Endodermal cell (in vitro differentiated cells): ENCODE results near the gene MTMR4. TPM values are rescaled to one million over a fixed set of nuclear protein-coding genes. Genes with fewer than 3 reads are reported as not detected.

Experiments
- DNase-seq: peaks from one replicate; pipeline ENCODE4 v3.0.0-alpha.2; 2017
- H3K27ac ChIP-seq: 2 replicates; pipeline ENCODE4 v1.5.1; 2013; ENCODE audit warnings: mild to moderate bottlenecking, low read depth, low read length, moderate library complexity
- H3K27me3 ChIP-seq: 2 replicates; pipeline ENCODE4 v1.6.1; 2013; ENCODE audit warnings: mild to moderate bottlenecking, low read length, moderate library complexity; ENCODE audit not compliant: insufficient read depth, control insufficient read depth, poor library complexity, severe bottlenecking
- H3K36me3 ChIP-seq: 2 replicates; pipeline ENCODE4 v1.7.0; 2013; ENCODE audit warnings: mild to moderate bottlenecking, low read length, moderate library complexity; ENCODE audit not compliant: control insufficient read depth, insufficient read depth
- H3K4me1 ChIP-seq: one replicate; pipeline ENCODE4 v1.7.0; 2013; ENCODE audit warnings: low read length; ENCODE audit not compliant: control insufficient read depth, insufficient read depth
- H3K4me3 ChIP-seq: 2 replicates; pipeline ENCODE4 v1.5.1; 2013; ENCODE audit warnings: mild to moderate bottlenecking, low read length, moderate library complexity
- H3K9ac ChIP-seq: 2 replicates; pipeline ENCODE4 v1.6.1; 2013; ENCODE audit warnings: mild to moderate bottlenecking, low read length, moderate library complexity; ENCODE audit not compliant: poor library complexity, severe bottlenecking; ENCODE audit errors: extremely low read depth
- H3K9me3 ChIP-seq: 2 replicates; pipeline ENCODE4 v1.6.1; 2013; ENCODE audit warnings: mild to moderate bottlenecking, low read length, moderate library complexity; ENCODE audit not compliant: control insufficient read depth
- H3K27ac Mint-ChIP-seq: 2 replicates; pipeline ENCODE4 v1.8.0; 2020; ENCODE audit warnings: mixed read lengths
- H3K27me3 Mint-ChIP-seq: 2 replicates; pipeline ENCODE4 v1.8.0; 2021; ENCODE audit warnings: mild to moderate bottlenecking, mixed read lengths; ENCODE audit not compliant: insufficient read depth
- H3K36me3 Mint-ChIP-seq: 2 replicates; pipeline ENCODE4 v1.8.0; 2020; ENCODE audit warnings: low read depth, mixed read lengths
- H3K4me1 Mint-ChIP-seq: 2 replicates; pipeline ENCODE4 v1.8.0; 2020; ENCODE audit warnings: mixed read lengths
- H3K4me3 Mint-ChIP-seq: 2 replicates; pipeline ENCODE4 v1.8.0; 2020; ENCODE audit warnings: mild to moderate bottlenecking, moderate library complexity, mixed read lengths
- H3K9me3 Mint-ChIP-seq: 2 replicates; pipeline ENCODE4 v1.8.0; 2020; ENCODE audit warnings: mild to moderate bottlenecking, mixed read lengths
- WGBS, 2 experiments: methylation state at CpG; one replicate each; pipeline versions ENCODE4 v1.1.5 to v1.1.7; 2013; ENCODE audit warnings: missing lambda C conversion rate in 2 of 2, mixed read lengths in 1 of 2; ENCODE audit not compliant: insufficient coverage in 1 of 2, insufficient read length in 1 of 2; 5-methylcytosine and 5-hydroxymethylcytosine counted together
- total RNA-seq, 2 donors: library from RNA; stranded (reverse); fragmentation: NEBNext Ultra II Directional in 1 of 2; extraction: Animal tissue kit (Norgen Biotek cat#: 25700) in 1 of 2; gene quantifications; 2 replicates in 1 of 2; 3 replicates in 1 of 2; pipeline ENCODE4 v1.2.1, GENCODE V29; 2021
- TF ChIP-seq, protein P1 (sequence below): fragments of 200-600 bp; sonication (generic); conservative IDR thresholded peaks from 2 replicates; pipeline ENCODE4 v1.5.0; 2021; ENCODE audit warnings: antibody characterized with exemption, mild to moderate bottlenecking

MTMR4 gene
- total RNA-seq, 2 donors from 2014 or later: 39.4 to 52.9 TPM

DNA sequence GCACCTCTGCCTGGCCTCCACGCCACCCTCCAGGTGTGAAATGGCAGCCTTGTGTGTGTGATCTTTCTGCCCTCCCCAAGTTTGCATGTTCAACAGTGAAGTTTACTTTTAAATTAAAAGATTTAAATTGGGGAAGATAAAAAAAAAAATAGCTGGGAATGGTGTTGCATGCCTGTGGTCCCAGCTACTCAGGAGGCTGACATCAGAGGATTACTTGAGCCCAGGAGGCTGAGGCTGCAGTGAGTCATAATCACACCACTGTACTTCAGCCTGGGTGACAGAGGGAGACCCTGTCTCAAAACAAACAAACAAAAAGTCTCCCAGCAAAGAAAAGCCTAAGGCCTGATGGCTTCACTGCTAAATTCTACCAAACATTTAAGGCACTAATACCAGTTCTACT is 61.7 kb downstream of the MTMR4 start:
- H3K9me3 Mint-ChIP-seq: no peaks in the 10 kb centered on the region
- peaks cover 3% of the 10 kb centered on the region for H3K27me3 Mint-ChIP-seq
- no peak overlapping the region for H3K4me3 Mint-ChIP-seq
- Histone ChIP-seq H3K27me3 (no peaks in the 10 kb centered on the region), H3K4me3 (no peak overlapping the region), H3K9me3 (no peaks in the 10 kb centered on the region), H3K27ac (no peak overlapping the region), H3K9ac (no peak overlapping the region), H3K4me1 (no peaks in the 10 kb centered on the region), H3K36me3 (no peaks in the 10 kb centered on the region)
- WGBS, 2 experiments: 92 to 100% methylated on average over 1 of the region's 1 CpG
- peak; percentile 56 for DNase-seq
- no peaks in the 10 kb centered on the region for H3K36me3 Mint-ChIP-seq
- no peaks in the 10 kb centered on the region for H3K4me1 Mint-ChIP-seq
- H3K27ac Mint-ChIP-seq: no peak overlapping the region
- TF ChIP-seq, protein P1, sequence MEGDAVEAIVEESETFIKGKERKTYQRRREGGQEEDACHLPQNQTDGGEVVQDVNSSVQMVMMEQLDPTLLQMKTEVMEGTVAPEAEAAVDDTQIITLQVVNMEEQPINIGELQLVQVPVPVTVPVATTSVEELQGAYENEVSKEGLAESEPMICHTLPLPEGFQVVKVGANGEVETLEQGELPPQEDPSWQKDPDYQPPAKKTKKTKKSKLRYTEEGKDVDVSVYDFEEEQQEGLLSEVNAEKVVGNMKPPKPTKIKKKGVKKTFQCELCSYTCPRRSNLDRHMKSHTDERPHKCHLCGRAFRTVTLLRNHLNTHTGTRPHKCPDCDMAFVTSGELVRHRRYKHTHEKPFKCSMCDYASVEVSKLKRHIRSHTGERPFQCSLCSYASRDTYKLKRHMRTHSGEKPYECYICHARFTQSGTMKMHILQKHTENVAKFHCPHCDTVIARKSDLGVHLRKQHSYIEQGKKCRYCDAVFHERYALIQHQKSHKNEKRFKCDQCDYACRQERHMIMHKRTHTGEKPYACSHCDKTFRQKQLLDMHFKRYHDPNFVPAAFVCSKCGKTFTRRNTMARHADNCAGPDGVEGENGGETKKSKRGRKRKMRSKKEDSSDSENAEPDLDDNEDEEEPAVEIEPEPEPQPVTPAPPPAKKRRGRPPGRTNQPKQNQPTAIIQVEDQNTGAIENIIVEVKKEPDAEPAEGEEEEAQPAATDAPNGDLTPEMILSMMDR: no peak

DNA sequence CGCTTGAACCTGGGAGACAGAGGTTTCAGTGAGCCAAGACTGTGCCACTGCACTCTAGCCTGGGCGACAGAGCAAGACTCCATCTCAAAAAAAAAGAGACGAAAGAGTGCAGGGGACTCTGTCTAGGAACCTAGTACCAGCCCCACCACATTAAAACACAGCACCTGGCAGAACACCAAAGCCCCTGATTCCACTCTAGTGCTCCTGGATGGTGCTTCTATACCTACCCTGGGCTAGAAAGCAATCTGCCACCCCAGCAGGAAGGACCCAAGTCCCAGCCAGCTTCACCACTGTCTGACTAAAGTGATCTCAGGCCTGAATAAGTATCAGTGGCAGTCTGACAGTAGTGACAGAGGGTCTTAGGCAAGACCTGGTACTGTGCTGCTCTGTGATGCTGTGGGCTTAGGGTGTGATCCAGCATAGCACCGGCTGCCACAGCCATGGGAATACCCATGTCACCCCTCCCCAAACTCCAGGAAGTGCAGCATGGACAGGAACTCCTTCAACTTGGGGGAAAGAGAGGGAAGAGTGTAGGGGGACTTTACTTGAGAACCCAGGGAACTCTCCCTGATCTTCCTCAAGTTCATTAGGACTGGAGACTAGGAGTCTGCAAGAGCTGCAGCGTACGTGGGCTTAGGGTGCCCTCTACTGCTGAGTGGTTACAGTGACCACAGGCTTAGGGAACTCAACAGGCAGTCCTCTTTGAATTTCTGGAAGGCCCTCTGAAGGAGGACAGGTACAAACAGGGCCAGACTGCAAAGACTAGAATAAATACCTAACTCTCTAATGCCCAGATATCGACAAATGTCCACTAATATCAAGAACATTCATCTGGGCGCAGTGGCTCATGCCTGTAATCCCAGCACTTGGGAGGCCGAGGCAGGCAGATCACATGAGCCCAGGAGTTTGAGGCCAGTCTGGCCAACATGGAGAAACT is 67.1 kb downstream of the MTMR4 start:
- Mint-ChIP-seq H3K9me3 (no peaks in the 10 kb centered on the region), H3K27me3 (peaks cover 5% of the 10 kb centered on the region), H3K27ac (no peak overlapping the region), H3K4me1 (no peaks in the 10 kb centered on the region), H3K4me3 (no peak overlapping the region), H3K36me3 (no peaks in the 10 kb centered on the region)
- H3K27ac ChIP-seq: no peak overlapping the region
- TF ChIP-seq, protein P1: peak; percentile 96
- H3K36me3 ChIP-seq: no peaks in the 10 kb centered on the region
- H3K9me3 ChIP-seq: no peaks in the 10 kb centered on the region
- H3K4me1 ChIP-seq: no peaks in the 10 kb centered on the region
- H3K27me3 ChIP-seq: no peaks in the 10 kb centered on the region
- 52 to 67% methylated on average over 4 to 9 of the region's 9 CpGs for WGBS, 2 experiments
- DNase-seq: peak; percentile 97
- no peak overlapping the region for H3K9ac ChIP-seq
- H3K4me3 ChIP-seq: no peak overlapping the region

GRCh38 chr17:58446086-58446485 is 68.4 kb downstream of the MTMR4 start:
- no peak overlapping the region for H3K27ac Mint-ChIP-seq

More at GRCh38 chr17:58446086-58446485, 68.4 kb downstream of the MTMR4 start:
- no peak for DNase-seq
- Histone ChIP-seq H3K4me1 (no peaks in the 10 kb centered on the region), H3K9ac (no peak overlapping the region), H3K4me3 (no peak overlapping the region), H3K27me3 (no peaks in the 10 kb centered on the region), H3K27ac (no peak overlapping the region), H3K36me3 (no peaks in the 10 kb centered on the region), H3K9me3 (no peaks in the 10 kb centered on the region)
- H3K9me3 Mint-ChIP-seq: no peaks in the 10 kb centered on the region
- no peaks in the 10 kb centered on the region for H3K36me3 Mint-ChIP-seq
- 67 to 81% methylated on average over 1 to 5 of the region's 6 CpGs for WGBS, 2 experiments
- no peaks in the 10 kb centered on the region for H3K4me1 Mint-ChIP-seq
- no peak overlapping the region for H3K4me3 Mint-ChIP-seq
- TF ChIP-seq, protein P1: no peak
- peaks cover 2% of the 10 kb centered on the region for H3K27me3 Mint-ChIP-seq

Other genes with a start within 250 kb of the MTMR4 start
- not detected for gene MPO, start 233.7 kb downstream of the MTMR4 start, total RNA-seq
- gene TSPOAP1, start 185.8 kb downstream of the MTMR4 start, total RNA-seq: 10 to 100 TPM; 31.3 to 36.8 TPM
- 10 to 100 TPM; 97.2 to 98.8 TPM for gene SUPT4H1, start 162.4 kb downstream of the MTMR4 start, total RNA-seq
- 1 to 10 TPM; 3.2 to 4.1 TPM for gene RNF43, start 97.1 kb downstream of the MTMR4 start, total RNA-seq
- under 1 TPM; 0.09 to 0.22 TPM for gene HSF5, start 26.2 kb downstream of the MTMR4 start, total RNA-seq
- under 1 TPM; 0.09 to 0.18 TPM for gene TEX14, start 177.4 kb upstream of the MTMR4 start, total RNA-seq
- 10 to 100 TPM; 18.0 to 26.5 TPM for gene RAD51C, start 178.0 kb upstream of the MTMR4 start, total RNA-seq
- 1 to 10 TPM; 1.4 to 2.2 TPM for gene PPM1E, start 241.2 kb upstream of the MTMR4 start, total RNA-seq